ENCODE measurements around the gene GHDC. TPM values are rescaled to one million over a fixed set of nuclear protein-coding genes. Genes with fewer than 3 reads are reported as not detected.

GHDC gene
- total RNA-seq: 15.6 and 21.0 TPM in 2 replicates

GRCh38 chr17:42193969-42194899 lies at the start of gene GHDC:
Gene GHDC, minus strand, starts transcription at chr17:42194494. Its CDS starts 913 bp downstream, at chr17:42193581.

GRCh38 chr17:42184713-42185620 lies 9.3 kb downstream of the GHDC start, which contains the start of gene HCRT:
Gene HCRT, minus strand, starts transcription at chr17:42185452. Its CDS starts 87 bp downstream, at chr17:42185365.

GRCh38 chr17:42180922-42181850 lies 13.1 kb downstream of the GHDC start, which contains the start of gene KCNH4:
Gene KCNH4, minus strand, starts transcription at chr17:42181142. Its CDS starts 197 bp downstream, at chr17:42180945.

Other genes starting within 250 kb of the GHDC start
- 59.5 and 98.2 TPM in 2 replicates for gene CNP, start 227.7 kb downstream of the GHDC start, total RNA-seq
- 80.7 and 97.4 TPM in 2 replicates for gene DNAJC7, start 177.1 kb downstream of the GHDC start, total RNA-seq
- gene NKIRAS2, start 174.4 kb downstream of the GHDC start, total RNA-seq: 55.8 and 60.4 TPM in 2 replicates
- gene C17orf113, start 143.9 kb downstream of the GHDC start, total RNA-seq: under 0.01 and 0.22 TPM in 2 replicates
- gene ZNF385C, start 96.0 kb downstream of the GHDC start, total RNA-seq: not detected in 2 replicates
- 9.6 and 21.2 TPM in 2 replicates for gene DHX58, start 81.8 kb downstream of the GHDC start, total RNA-seq
- 7.2 and 15.7 TPM in 2 replicates for gene KAT2A, start 73.1 kb downstream of the GHDC start, total RNA-seq
- not detected in 2 replicates for gene HSPB9, start 71.7 kb downstream of the GHDC start, total RNA-seq
- 89.5 and 141 TPM in 2 replicates for gene RAB5C, start 39.5 kb downstream of the GHDC start, total RNA-seq
- not detected in 2 replicates for gene KCNH4, start 13.4 kb downstream of the GHDC start, total RNA-seq
- gene HCRT, start 9.0 kb downstream of the GHDC start, total RNA-seq: not detected in 2 replicates
- 24.5 and 28.9 TPM in 2 replicates for gene STAT5B, start 81.9 kb upstream of the GHDC start, total RNA-seq
- gene STAT5A, start 94.0 kb upstream of the GHDC start, total RNA-seq: 4.6 and 7.7 TPM in 2 replicates
- 101 and 119 TPM in 2 replicates for gene STAT3, start 193.9 kb upstream of the GHDC start, total RNA-seq
- 437 and 1,037 TPM in 2 replicates for gene CAVIN1, start 228.8 kb upstream of the GHDC start, total RNA-seq

All from placental pericyte (primary cell).